ENCODE data around the gene YWHAG.

YWHAG gene

DNA sequence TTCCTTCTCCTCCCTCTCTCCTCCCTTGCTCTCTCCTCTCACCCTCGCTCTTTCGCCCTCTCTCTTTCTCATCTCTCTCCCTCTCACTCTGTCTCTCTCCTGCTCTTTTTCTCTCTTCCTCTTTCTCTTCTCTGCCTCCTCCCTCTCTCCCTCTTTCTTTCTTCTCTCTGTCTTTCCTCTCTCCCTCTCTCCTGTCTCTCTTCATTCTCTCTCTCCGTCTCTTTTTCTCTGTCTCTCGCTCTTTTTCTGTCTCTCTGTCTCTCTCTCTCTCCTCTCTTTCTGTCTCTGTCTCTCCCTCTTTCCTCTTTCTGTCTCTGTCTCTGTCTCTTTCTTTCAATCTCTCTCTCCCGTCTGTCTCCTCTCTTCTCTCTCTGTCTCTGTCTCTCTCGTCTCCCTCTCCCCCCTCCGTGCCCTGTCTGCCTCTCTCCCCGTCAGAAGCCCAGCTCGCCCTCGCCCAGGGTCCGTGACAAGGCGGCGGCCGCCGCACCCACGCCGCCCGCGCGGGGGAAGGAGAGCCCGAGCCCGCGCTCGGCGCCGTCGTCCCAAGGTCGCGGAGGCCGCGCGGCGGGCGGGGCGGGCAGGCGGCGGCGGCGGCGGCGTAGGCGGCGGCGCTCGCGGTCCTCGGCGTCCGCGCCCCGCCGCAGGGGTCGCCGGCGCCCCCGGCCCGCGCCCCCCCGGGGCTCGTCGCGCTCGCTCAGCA, 77.6 kb downstream of the YWHAG start:
- no peak overlapping the region for H3K27ac ChIP-seq (ENCODE audit: low read depth, low read length, severe bottlenecking)
- H3K36me3 ChIP-seq (ENCODE audit: control insufficient read depth, insufficient read depth, low read length): no peaks in the 10 kb centered on the region
- WGBS, 2 experiments (ENCODE audit: insufficient coverage in 2 of 2): 2% methylated on average over 21 to 44 of the region's 63 CpGs
- no peaks in the 10 kb centered on the region for H3K9me3 ChIP-seq (ENCODE audit: control insufficient read depth, low read length)
- peak overlapping the region; percentile 43 for H3K4me3 ChIP-seq (ENCODE audit: extremely low read depth, insufficient read depth, low read length, poor library complexity, severe bottlenecking)
- H3K4me1 ChIP-seq (ENCODE audit: control insufficient read depth, insufficient read depth, low read length, poor library complexity, severe bottlenecking): peaks cover 3% of the 10 kb centered on the region

DNA sequence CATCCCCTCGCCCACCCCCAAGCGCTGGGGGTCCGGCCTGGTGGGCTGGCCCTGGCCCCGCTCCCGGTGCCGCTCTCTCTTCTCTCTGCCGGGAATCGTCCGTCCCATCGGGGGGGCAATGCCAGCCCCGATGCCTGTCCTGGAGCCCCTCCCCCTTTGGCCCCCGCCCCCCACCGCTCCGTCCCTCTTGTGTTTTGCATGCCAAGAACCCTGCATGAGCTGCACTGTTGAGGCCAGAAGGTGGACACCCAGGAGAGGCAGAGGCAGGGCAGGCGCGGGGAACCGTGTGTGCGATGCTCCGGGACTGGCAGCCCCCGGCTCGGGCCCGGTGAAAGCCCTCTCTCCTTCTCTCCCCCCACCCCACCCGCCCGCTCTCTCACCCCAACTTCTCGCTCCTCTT, 78.4 kb downstream of the YWHAG start:
- H3K9me3 ChIP-seq (ENCODE audit: control insufficient read depth, low read length): no peaks in the 10 kb centered on the region
- 0 to 6% methylated on average over 1 to 18 of the region's 25 CpGs for WGBS, 2 experiments (ENCODE audit: insufficient coverage in 2 of 2)
- H3K36me3 ChIP-seq (ENCODE audit: control insufficient read depth, insufficient read depth, low read length): no peaks in the 10 kb centered on the region
- no peak overlapping the region for H3K27ac ChIP-seq (ENCODE audit: low read depth, low read length, severe bottlenecking)
- H3K4me1 ChIP-seq (ENCODE audit: control insufficient read depth, insufficient read depth, low read length, poor library complexity, severe bottlenecking): peaks cover 3% of the 10 kb centered on the region
- H3K4me3 ChIP-seq (ENCODE audit: extremely low read depth, insufficient read depth, low read length, poor library complexity, severe bottlenecking): no peak overlapping the region

DNA sequence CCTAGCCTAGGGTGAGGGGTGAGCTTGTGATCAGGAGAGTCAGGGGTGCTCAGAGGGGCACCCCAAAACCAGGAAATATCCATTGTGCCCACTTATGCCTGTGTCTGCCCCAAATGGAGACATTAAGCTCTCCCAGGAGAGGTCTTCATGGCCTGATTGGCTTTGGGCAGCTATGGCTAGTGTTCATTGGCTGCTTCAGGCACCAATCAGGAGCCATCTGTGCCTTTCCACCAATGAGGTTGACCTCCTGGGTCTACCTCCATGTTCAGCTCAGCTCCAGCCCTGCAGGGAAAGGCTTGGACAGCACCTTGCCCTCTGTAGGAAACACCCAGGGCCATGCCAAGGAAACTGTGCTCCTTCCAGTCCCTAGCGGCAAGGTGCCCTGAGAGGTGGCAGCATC, 80.3 kb downstream of the YWHAG start:
- WGBS, 2 experiments (ENCODE audit: insufficient coverage in 2 of 2): 92 to 100% methylated on average over 1 of the region's 1 CpG
- Histone ChIP-seq H3K4me3 (ENCODE audit: extremely low read depth, insufficient read depth, low read length, poor library complexity, severe bottlenecking) (no peak overlapping the region), H3K36me3 (ENCODE audit: control insufficient read depth, insufficient read depth, low read length) (no peaks in the 10 kb centered on the region), H3K27ac (ENCODE audit: low read depth, low read length, severe bottlenecking) (no peak overlapping the region), H3K4me1 (ENCODE audit: control insufficient read depth, insufficient read depth, low read length, poor library complexity, severe bottlenecking) (peaks cover 3% of the 10 kb centered on the region), H3K9me3 (ENCODE audit: control insufficient read depth, low read length) (no peaks in the 10 kb centered on the region)

Data from mesodermal cell (in vitro differentiated cells).